Spleen (tissue), 11 donors: ENCODE measurements around the gene NDUFAF8. TPM values are rescaled to one million over a fixed set of nuclear protein-coding genes. Genes with fewer than 3 reads are reported as not detected.

Experiments used
- DNase-seq: peaks from one replicate; pipeline ENCODE4 v3.0.0-alpha.2; 2020
- H3K27ac ChIP-seq, 8 donors: fragments of 200-600 bp; sonication (generic) in 7 of 8; 1 replicate in 4 of 8; 2 replicates in 4 of 8; pipeline versions ENCODE4 v1.5.0 to v1.8.0; 2016 to 2021; ENCODE audit warnings: inconsistent platforms in 4 of 8, mild to moderate bottlenecking in 4 of 8, moderate library complexity in 1 of 8
- H3K27me3 ChIP-seq, 7 donors: fragments of 200-600 bp; sonication (generic) in 6 of 7; replicated peaks in 1 of 7; 1 replicate in 4 of 7; 2 replicates in 3 of 7; pipeline versions ENCODE4 v1.5.0 to v1.8.0; 2016 to 2021; ENCODE audit warnings: inconsistent platforms in 3 of 7, mild to moderate bottlenecking in 1 of 7
- H3K36me3 ChIP-seq, 6 donors: fragments of 200-600 bp; sonication (generic) in 5 of 6; 1 replicate in 4 of 6; 2 replicates in 2 of 6; pipeline versions ENCODE4 v1.5.0 to v1.8.0; 2016 to 2021; ENCODE audit warnings: inconsistent platforms in 2 of 6
- H3K4me1 ChIP-seq, 6 donors: fragments of 200-600 bp; sonication (generic) in 5 of 6; 1 replicate in 3 of 6; 2 replicates in 3 of 6; pipeline versions ENCODE4 v1.5.0 to v1.8.0; 2016 to 2021; ENCODE audit warnings: inconsistent platforms in 3 of 6
- H3K4me3 ChIP-seq, 8 donors: fragments of 200-600 bp; sonication (generic) in 7 of 8; 1 replicate in 4 of 8; 2 replicates in 4 of 8; pipeline versions ENCODE4 v1.5.0 to v1.8.0; 2016 to 2021; ENCODE audit warnings: inconsistent platforms in 4 of 8, mild to moderate bottlenecking in 4 of 8, moderate library complexity in 2 of 8
- H3K9me3 ChIP-seq, 8 donors: fragments of 200-600 bp; sonication (generic) in 7 of 8; 1 replicate in 4 of 8; 2 replicates in 4 of 8; pipeline versions ENCODE4 v1.5.0 to v1.8.0; 2016 to 2021; ENCODE audit warnings: inconsistent platforms in 4 of 8
- POLR2A ChIP-seq, 3 donors: fragments of 450-650 bp; IDR thresholded peaks; one replicate each; pipeline ENCODE4 v1.5.1; 2017; ENCODE audit warnings: antibody characterized with exemption in 3 of 3, mild to moderate bottlenecking in 1 of 3
- POLR2AphosphoS5 ChIP-seq, 3 donors: sonication (generic); formaldehyde crosslinking; IDR thresholded peaks; one replicate each; pipeline ENCODE4 v1.5.1; 2017; ENCODE audit warnings: antibody characterized with exemption in 3 of 3
- WGBS, 5 donors: extraction: QIAGEN DNeasy Blood & Tissue Kit in 3 of 5; methylation state at CpG; one replicate each; pipeline versions ENCODE4 v1.1.5 to v1.1.7; 2013 to 2018; 5-methylcytosine and 5-hydroxymethylcytosine counted together
- intact Hi-C: fragments of 100-400 bp; cut with DNase I; formaldehyde crosslinking; loops from one replicate; pipeline ENCODE4 v1.15.0; 2023; ENCODE audit warnings: low total_unique reads
- polyA plus RNA-seq, 3 donors: library from polyadenylated mRNA; stranded (reverse); fragments of 200-250 nt; gene quantifications; one replicate each; pipeline ENCODE4 v1.2.1, GENCODE V29; 2013
- total RNA-seq, 7 donors: library from RNA; depleted of rRNA in 3 of 7; stranded (reverse); fragments of >200 nt in 3 of 7; fragmentation: NEBNext Ultra II Directional in 4 of 7; extraction: Animal tissue kit (Norgen Biotek cat#: 25700) in 4 of 7; gene quantifications; one replicate each; pipeline versions ENCODE4 v1.1.0 to v1.2.1, GENCODE V29; 2016 to 2021
- TF ChIP-seq, protein P1 (sequence below), 11 experiments: fragments of 200-600 bp in 7 of 11; fragments of 450-650 bp in 4 of 11; sonication (generic) in 4 of 11; IDR thresholded peaks in 8 of 11; conservative IDR thresholded peaks in 3 of 11; 1 replicate in 7 of 11; 2 replicates in 4 of 11; pipeline versions ENCODE4 v1.4.0 to v1.8.0; 2016 to 2021; ENCODE audit warnings: antibody characterized with exemption in 11 of 11, inconsistent platforms in 4 of 11, mild to moderate bottlenecking in 1 of 11
- donor health status: healthy with polysubstance abuse.
- donor health status: DM: no; HTN: no; CAD: no; lungs with moderate emphysema.
- donor health status: DM: no; HTN: no; CAD: no.
- donor health status: Bipolar disorder and iron deficiency.
- donor health status: healthy.
- donor health status: DM: no; HTN: no; CAD: no.
- donor health status: DM: yes; HTN: yes; CAD: no.

Gene NDUFAF8
- total and polyA plus RNA-seq, 10 donors = 22.0 to 57.6 (median 39.5) TPM

DNA sequence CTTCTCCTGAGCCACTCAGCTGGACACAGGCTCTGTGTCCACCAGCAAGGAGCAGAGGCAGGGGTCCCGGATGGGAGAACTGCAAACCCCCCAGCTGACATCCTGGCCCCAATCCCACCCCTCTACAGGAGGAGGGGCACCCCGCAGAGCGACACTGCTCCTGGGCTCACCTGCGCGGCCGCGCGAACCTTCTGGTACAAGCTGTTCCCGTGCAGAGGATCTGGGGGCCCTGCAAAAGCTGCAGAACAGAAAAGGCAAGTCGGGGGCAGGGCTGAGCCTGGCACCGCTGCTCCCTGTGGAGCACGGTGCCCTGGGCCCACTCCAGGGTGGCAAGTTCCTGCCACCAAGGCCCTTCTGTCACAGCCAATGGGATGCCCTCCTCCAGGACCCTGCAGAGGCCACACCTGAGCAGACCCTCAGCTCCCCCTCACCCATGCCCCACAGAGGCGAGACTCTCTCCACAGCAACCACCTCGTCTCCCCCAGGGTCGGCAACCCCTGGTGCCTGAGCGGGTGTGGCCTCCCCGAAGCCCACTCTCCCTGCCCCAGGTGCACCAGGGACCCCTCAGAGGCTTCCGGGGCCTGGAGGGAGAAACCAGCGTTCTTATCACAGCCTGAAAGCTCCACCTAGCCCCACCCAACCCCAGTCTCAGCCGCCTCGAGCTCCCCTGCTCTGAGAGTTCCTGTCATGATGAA lies 5.2 kb upstream of the NDUFAF8 start:
- intact Hi-C loops = no loop called here
- DNase-seq = no peak
- 90 to 94% (median 91%) methylated on average over 10 to 21 of the region's 21 CpGs for WGBS, 5 donors
- H3K36me3 ChIP-seq = peaks cover 0 to 81% (median 53%) of the 10 kb centered on the region in 6 donors
- no peak overlapping the region for H3K27ac ChIP-seq
- no peak overlapping the region for H3K4me3 ChIP-seq
- peaks cover 12 to 51% (median 34%) of the 10 kb centered on the region in 6 donors for H3K4me1 ChIP-seq
- no peaks in the 10 kb centered on the region for H3K9me3 ChIP-seq
- H3K27me3 ChIP-seq = no peaks in the 10 kb centered on the region
- no peak for TF ChIP-seq POLR2AphosphoS5 (IDR thresholded peaks at IDR 0.05)
- TF ChIP-seq, protein P1, sequence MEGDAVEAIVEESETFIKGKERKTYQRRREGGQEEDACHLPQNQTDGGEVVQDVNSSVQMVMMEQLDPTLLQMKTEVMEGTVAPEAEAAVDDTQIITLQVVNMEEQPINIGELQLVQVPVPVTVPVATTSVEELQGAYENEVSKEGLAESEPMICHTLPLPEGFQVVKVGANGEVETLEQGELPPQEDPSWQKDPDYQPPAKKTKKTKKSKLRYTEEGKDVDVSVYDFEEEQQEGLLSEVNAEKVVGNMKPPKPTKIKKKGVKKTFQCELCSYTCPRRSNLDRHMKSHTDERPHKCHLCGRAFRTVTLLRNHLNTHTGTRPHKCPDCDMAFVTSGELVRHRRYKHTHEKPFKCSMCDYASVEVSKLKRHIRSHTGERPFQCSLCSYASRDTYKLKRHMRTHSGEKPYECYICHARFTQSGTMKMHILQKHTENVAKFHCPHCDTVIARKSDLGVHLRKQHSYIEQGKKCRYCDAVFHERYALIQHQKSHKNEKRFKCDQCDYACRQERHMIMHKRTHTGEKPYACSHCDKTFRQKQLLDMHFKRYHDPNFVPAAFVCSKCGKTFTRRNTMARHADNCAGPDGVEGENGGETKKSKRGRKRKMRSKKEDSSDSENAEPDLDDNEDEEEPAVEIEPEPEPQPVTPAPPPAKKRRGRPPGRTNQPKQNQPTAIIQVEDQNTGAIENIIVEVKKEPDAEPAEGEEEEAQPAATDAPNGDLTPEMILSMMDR (IDR thresholded peaks at IDR 0.05 in 8 of 11, conservative IDR thresholded peaks at IDR 0.05 in 3 of 11) = no peak
- TF ChIP-seq POLR2A (IDR thresholded peaks at IDR 0.05) = no peak

DNA sequence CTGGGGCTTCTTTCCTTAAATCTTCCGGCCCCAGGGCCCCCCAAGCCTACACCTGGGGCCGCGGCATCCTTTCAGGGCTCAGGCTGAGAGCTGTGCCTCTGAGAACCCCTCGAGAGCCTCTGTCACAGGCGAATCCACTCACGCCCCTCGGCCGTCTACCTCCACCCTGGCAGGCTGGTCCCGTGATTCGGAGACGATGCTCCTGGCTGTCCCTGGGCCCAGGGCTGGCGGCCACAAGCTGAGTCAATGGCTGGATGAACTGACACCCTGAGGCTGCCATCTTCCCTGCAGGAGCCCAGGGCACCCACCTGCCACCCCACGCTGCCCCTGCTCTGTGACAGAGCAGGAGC lies 4.6 kb upstream of the NDUFAF8 start:
- H3K4me1 ChIP-seq = peaks cover 12 to 48% (median 31%) of the 10 kb centered on the region in 6 donors
- H3K4me3 ChIP-seq = no peak overlapping the region
- no peaks in the 10 kb centered on the region for H3K9me3 ChIP-seq
- H3K27me3 ChIP-seq = no peaks in the 10 kb centered on the region
- 91 to 100% (median 91%) methylated on average over 5 to 13 of the region's 13 CpGs for WGBS, 5 donors
- intact Hi-C loops = no loop called here
- no peak for TF ChIP-seq POLR2A (IDR thresholded peaks at IDR 0.05)
- TF ChIP-seq, protein P1 (IDR thresholded peaks at IDR 0.05 in 8 of 11, conservative IDR thresholded peaks at IDR 0.05 in 3 of 11) = no peak
- no peak for TF ChIP-seq POLR2AphosphoS5 (IDR thresholded peaks at IDR 0.05)
- H3K36me3 ChIP-seq = peaks cover 0 to 76% (median 51%) of the 10 kb centered on the region in 6 donors
- no peak overlapping the region for H3K27ac ChIP-seq
- no peak for DNase-seq

DNA sequence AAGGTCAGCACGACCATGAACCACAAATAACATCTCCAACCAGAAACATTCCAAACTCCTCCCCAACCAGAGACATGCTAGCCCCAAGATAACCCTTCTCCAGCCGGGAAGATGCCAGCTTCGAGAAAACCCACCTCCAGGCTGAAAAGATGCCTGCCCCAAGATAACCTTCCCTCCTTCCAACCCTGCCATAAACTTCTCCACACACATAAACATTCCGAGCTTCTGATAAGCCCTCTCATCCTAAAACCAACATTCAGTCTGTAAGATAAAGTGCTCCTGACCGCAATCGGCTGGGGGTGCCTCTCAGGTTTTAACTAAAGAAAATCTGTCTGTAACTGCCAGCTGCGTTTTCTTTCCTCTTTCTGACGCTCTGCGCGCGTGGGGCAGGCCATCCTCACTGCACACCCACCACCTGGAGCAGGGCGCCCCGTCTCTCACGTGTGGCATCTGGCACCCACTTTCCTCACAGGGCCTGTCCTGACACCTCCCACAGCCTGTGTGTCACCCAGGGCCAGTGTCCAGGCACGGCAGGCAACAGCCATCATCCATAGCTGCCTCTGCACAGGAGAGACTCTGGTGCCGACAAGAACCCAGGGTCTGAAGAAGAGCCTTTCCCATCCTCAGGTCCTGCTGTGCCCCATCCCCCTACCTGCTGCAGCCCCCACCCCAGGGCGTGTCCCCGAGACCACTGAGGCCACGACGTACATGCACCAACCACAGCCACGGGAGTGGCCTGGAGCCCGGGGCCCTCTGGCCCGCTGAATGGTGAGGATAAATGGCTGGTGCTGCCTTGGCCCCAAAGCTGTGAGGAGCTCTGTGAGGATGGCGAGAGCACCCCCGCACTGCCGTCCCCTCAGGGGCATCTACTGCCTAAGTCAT lies 3.9 kb upstream of the NDUFAF8 start:
- Histone ChIP-seq H3K4me3 (no peak overlapping the region), H3K27ac (no peak overlapping the region), H3K9me3 (no peaks in the 10 kb centered on the region), H3K4me1 (peaks cover 18 to 48% (median 36%) of the 10 kb centered on the region in 6 donors), H3K27me3 (no peaks in the 10 kb centered on the region), H3K36me3 (peaks cover 0 to 69% (median 44%) of the 10 kb centered on the region in 6 donors)
- intact Hi-C loops = no loop called here
- no peak for TF ChIP-seq POLR2AphosphoS5 (IDR thresholded peaks at IDR 0.05)
- TF ChIP-seq, protein P1 (IDR thresholded peaks at IDR 0.05 in 8 of 11, conservative IDR thresholded peaks at IDR 0.05 in 3 of 11) = no peak
- no peak for TF ChIP-seq POLR2A (IDR thresholded peaks at IDR 0.05)
- no peak for DNase-seq
- WGBS, 5 donors = 85 to 91% (median 89%) methylated on average over 15 to 26 of the region's 26 CpGs
